ENCODE data around the gene PGA5. TPM values are rescaled to one million over a fixed set of nuclear protein-coding genes. Genes with fewer than 3 reads are reported as not detected.
"Not testable (repeated sequence)": the region's sequence is repeated elsewhere in the genome, so short reads cannot be mapped to it uniquely, and the experiment has no call there.

The PGA5 gene
- total RNA-seq (2014; rRNA removed; shearing (Covaris generic)): 0.12 and 0.52 TPM in 2 replicates
- 0.45 and 1.0 TPM in 2 replicates for polyA plus RNA-seq (2016; fragmentation: Nextera tagmentation; extraction: Ambion mirVana)
- long read RNA-seq, partial matches to known transcripts: 0 of 2 reads
- long read RNA-seq, other reads (novel, unspliced or antisense): 0 of 2 reads

DNA sequence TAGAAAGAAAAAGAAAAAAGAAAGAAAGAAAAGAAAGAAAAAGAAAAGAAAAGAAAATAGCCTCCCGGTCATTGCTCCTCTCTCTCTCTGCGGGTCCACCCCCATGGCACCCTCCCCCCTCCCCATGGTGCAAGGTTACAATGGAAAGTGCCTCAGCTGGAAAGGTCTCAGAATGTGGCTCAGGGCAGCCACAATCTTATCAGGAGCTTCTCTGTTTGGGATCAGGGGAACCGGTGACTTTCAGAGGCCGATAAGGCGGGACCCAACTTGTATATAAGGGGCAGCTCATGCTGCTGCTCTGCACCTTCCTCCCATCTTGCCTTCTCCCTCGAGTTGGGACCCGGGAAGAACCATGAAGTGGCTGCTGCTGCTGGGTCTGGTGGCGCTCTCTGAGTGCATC, at the start of gene PGA5:
PGA5 (plus strand) TSS at position 301 of the 400 bp plus-strand sequence; CDS start at position 353, 52 bp downstream.
- H3K27ac ChIP-seq (ENCODE audit: low read depth); DNase-seq (ENCODE audit: low spot score); H3F3A ChIP-seq (replicated peaks; ENCODE audit: low read depth); H3K4me1 Mint-ChIP-seq; H4K20me1 ChIP-seq (replicated peaks; ENCODE audit: insufficient read depth); H3K9me3 Mint-ChIP-seq; H3K27me3 ChIP-seq (ENCODE audit: insufficient read depth); H3K36me3 Mint-ChIP-seq (ENCODE audit: low read depth); H3K4me3 ChIP-seq; H3K4me2 ChIP-seq; H3K36me3 ChIP-seq (ENCODE audit: insufficient read depth); H3K27ac Mint-ChIP-seq; H3K4me1 ChIP-seq (ENCODE audit: insufficient read depth); H3K4me3 Mint-ChIP-seq; H3K9me2 ChIP-seq (ENCODE audit: insufficient read depth); H3K79me2 ChIP-seq (replicated peaks; ENCODE audit: insufficient read depth); H3K27me3 Mint-ChIP-seq (ENCODE audit: insufficient read depth, low read depth, poor library complexity): not testable (repeated sequence)
- 0 out of 2 replicates have a peak within 1 kb of the TSS, but pooled peaks have one; percentile 28 for H2AFZ ChIP-seq
- ATAC-seq: peak; percentile 65

DNA sequence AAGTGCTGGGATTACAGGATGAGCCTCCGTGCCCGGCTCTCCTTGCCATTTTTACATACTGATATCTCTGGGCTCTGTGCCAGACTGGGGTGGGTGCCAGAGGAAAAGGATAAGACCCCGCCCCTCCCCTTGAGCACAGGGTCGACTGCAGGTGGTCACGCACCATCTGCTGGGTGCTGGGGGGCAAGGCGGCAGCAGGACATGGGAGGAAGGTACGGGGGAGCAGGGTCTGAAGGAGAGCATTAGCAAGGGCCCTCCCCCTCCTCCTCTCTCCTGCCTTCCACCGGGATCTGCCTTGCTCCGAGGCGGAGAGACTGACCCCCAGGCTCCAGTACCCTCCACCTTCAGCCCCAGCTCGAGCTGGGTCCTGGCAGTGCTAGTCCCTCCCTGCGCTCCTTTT, 47.4 kb upstream of the PGA5 start:
- Histone ChIP-seq H3F3A (replicated peaks; ENCODE audit: low read depth) (no peaks in the 10 kb centered on the region), H3K4me1 (ENCODE audit: insufficient read depth) (no peaks in the 10 kb centered on the region), H2AFZ (peak overlapping the region; percentile 95), H4K20me1 (replicated peaks; ENCODE audit: insufficient read depth) (no peaks in the 10 kb centered on the region), H3K27ac (ENCODE audit: low read depth) (no peak overlapping the region), H3K36me3 (ENCODE audit: insufficient read depth) (no peaks in the 10 kb centered on the region), H3K4me3 (no peak overlapping the region), H3K9me2 (ENCODE audit: insufficient read depth) (no peaks in the 10 kb centered on the region), H3K4me2 (no peak overlapping the region), H3K27me3 (ENCODE audit: insufficient read depth) (no peaks in the 10 kb centered on the region), H3K79me2 (replicated peaks; ENCODE audit: insufficient read depth) (no peaks in the 10 kb centered on the region)
- peak; percentile 31 for DNase-seq (ENCODE audit: low spot score)
- no peak overlapping the region for H3K27ac Mint-ChIP-seq
- H3K4me3 Mint-ChIP-seq: no peak overlapping the region
- peak; percentile 89 for ATAC-seq
- peaks cover 2% of the 10 kb centered on the region; the same call in 1 of the 3 replicates for H3K4me1 Mint-ChIP-seq
- H3K27me3 Mint-ChIP-seq (ENCODE audit: insufficient read depth, low read depth, poor library complexity): peaks cover 9% of the 10 kb centered on the region
- H3K36me3 Mint-ChIP-seq (ENCODE audit: low read depth): no peaks in the 10 kb centered on the region
- peaks cover 3% of the 10 kb centered on the region; the same call in 1 of the 3 replicates for H3K9me3 Mint-ChIP-seq
- TF ChIP-seq, protein P1, sequence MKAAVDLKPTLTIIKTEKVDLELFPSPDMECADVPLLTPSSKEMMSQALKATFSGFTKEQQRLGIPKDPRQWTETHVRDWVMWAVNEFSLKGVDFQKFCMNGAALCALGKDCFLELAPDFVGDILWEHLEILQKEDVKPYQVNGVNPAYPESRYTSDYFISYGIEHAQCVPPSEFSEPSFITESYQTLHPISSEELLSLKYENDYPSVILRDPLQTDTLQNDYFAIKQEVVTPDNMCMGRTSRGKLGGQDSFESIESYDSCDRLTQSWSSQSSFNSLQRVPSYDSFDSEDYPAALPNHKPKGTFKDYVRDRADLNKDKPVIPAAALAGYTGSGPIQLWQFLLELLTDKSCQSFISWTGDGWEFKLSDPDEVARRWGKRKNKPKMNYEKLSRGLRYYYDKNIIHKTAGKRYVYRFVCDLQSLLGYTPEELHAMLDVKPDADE (IDR thresholded peaks at IDR 0.05): no peak
- TF ChIP-seq ZNF114 (CRISPR knock-in tag; IDR thresholded peaks at IDR 0.05) (no peak), JUNB (IDR thresholded peaks at IDR 0.05; ENCODE audit: unreplicated experiment) (no peak), CREB1 (CRISPR knock-in tag; IDR thresholded peaks at IDR 0.05; ENCODE audit: low read depth) (no peak), EZH2 (IDR thresholded peaks at IDR 0.05; ENCODE audit: low read depth, unreplicated experiment) (no peak), EZH2phosphoT487 (IDR thresholded peaks at IDR 0.05; ENCODE audit: unreplicated experiment) (no peak), NANOG (IDR thresholded peaks at IDR 0.05; ENCODE audit: borderline replicate concordance) (no peak)
- TF ChIP-seq, protein P2, sequence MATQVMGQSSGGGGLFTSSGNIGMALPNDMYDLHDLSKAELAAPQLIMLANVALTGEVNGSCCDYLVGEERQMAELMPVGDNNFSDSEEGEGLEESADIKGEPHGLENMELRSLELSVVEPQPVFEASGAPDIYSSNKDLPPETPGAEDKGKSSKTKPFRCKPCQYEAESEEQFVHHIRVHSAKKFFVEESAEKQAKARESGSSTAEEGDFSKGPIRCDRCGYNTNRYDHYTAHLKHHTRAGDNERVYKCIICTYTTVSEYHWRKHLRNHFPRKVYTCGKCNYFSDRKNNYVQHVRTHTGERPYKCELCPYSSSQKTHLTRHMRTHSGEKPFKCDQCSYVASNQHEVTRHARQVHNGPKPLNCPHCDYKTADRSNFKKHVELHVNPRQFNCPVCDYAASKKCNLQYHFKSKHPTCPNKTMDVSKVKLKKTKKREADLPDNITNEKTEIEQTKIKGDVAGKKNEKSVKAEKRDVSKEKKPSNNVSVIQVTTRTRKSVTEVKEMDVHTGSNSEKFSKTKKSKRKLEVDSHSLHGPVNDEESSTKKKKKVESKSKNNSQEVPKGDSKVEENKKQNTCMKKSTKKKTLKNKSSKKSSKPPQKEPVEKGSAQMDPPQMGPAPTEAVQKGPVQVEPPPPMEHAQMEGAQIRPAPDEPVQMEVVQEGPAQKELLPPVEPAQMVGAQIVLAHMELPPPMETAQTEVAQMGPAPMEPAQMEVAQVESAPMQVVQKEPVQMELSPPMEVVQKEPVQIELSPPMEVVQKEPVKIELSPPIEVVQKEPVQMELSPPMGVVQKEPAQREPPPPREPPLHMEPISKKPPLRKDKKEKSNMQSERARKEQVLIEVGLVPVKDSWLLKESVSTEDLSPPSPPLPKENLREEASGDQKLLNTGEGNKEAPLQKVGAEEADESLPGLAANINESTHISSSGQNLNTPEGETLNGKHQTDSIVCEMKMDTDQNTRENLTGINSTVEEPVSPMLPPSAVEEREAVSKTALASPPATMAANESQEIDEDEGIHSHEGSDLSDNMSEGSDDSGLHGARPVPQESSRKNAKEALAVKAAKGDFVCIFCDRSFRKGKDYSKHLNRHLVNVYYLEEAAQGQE (IDR thresholded peaks at IDR 0.05; ENCODE audit: unreplicated experiment): no peak
- TF ChIP-seq, protein P3, sequence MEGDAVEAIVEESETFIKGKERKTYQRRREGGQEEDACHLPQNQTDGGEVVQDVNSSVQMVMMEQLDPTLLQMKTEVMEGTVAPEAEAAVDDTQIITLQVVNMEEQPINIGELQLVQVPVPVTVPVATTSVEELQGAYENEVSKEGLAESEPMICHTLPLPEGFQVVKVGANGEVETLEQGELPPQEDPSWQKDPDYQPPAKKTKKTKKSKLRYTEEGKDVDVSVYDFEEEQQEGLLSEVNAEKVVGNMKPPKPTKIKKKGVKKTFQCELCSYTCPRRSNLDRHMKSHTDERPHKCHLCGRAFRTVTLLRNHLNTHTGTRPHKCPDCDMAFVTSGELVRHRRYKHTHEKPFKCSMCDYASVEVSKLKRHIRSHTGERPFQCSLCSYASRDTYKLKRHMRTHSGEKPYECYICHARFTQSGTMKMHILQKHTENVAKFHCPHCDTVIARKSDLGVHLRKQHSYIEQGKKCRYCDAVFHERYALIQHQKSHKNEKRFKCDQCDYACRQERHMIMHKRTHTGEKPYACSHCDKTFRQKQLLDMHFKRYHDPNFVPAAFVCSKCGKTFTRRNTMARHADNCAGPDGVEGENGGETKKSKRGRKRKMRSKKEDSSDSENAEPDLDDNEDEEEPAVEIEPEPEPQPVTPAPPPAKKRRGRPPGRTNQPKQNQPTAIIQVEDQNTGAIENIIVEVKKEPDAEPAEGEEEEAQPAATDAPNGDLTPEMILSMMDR (conservative IDR thresholded peaks at IDR 0.05; ENCODE audit: low read depth in 2 of 2): no peak
